GM13977 (cell line): ENCODE results near the gene COL5A1.

Experiments
- DNase-seq: peaks from one replicate; pipeline ENCODE4 v3.0.0; 2012; ENCODE audit warnings: low spot score
- in situ Hi-C: fragments of 300-500 bp; cut with MboI; formaldehyde crosslinking; loops from one replicate; pipeline ENCODE4 v1.12.0; 2022; ENCODE audit warnings: low sequenced_read_pairs, low pct_unique_long_range_greater_than_20kb, mixed read lengths, inconsistent platforms; ENCODE audit not compliant: unreplicated experiment
- TF ChIP-seq, protein P1 (sequence below): IDR thresholded peaks from 2 replicates; pipeline ENCODE4 v1.5.1; 2012; ENCODE audit warnings: mild to moderate bottlenecking, control low read depth; ENCODE audit not compliant: insufficient read depth; ENCODE audit errors: extremely low read depth, missing control alignments

COL5A1 gene

GRCh38 chr9:134707031-134707680, 65.6 kb downstream of the COL5A1 start:
- in situ Hi-C loops: no loop called here
- no peak for DNase-seq

DNA sequence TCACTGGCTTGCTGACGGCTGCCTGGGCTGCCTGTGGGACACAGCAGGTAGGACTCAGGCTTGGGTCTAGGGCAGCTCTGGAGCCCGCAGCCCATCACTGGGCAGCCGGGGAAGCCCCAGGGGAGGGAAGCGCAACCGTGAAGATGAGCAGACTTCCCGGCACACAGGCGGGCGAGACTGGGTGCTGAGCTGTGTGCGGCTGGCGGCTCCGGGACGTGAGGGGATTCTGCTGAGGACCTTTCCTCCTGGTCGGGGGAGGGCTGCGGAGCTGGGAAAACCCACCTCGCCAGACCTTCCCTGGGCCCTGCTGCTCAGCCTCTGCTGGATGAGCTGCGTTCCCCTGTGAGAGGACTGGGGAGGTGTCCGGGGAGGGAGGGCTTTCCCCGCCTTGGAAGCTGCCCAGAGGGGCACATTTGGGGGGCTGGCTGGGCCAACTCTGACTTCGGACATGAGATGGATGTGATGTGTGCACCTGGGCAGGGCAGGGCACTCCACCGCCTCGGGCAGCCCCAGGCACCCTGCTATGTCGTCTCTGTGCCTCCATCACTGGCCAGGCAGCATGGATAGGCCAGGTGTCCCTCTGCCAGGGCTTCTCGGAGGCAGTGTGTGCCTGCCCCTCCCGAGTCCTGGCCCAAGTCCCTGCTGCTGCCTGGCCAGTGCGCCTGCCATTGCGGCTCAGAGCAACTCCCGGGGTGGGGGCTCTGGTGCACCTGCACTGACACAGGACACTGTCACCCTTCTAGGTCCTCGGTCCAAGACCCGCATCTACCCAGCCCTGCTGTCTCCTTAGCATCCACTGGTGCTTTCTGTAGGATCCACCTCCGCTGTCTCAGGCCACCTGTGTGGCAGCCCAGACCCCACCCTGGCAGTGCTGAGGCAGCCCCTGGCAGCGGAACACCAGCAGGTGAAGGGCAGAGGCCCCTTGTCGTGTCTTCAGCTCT, 66.4 kb downstream of the COL5A1 start:
- DNase-seq: no peak
- TF ChIP-seq, protein P1, sequence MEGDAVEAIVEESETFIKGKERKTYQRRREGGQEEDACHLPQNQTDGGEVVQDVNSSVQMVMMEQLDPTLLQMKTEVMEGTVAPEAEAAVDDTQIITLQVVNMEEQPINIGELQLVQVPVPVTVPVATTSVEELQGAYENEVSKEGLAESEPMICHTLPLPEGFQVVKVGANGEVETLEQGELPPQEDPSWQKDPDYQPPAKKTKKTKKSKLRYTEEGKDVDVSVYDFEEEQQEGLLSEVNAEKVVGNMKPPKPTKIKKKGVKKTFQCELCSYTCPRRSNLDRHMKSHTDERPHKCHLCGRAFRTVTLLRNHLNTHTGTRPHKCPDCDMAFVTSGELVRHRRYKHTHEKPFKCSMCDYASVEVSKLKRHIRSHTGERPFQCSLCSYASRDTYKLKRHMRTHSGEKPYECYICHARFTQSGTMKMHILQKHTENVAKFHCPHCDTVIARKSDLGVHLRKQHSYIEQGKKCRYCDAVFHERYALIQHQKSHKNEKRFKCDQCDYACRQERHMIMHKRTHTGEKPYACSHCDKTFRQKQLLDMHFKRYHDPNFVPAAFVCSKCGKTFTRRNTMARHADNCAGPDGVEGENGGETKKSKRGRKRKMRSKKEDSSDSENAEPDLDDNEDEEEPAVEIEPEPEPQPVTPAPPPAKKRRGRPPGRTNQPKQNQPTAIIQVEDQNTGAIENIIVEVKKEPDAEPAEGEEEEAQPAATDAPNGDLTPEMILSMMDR: no peak
- in situ Hi-C loops: no loop called here

More at GRCh38 chr9:134707031-134707680, 65.6 kb downstream of the COL5A1 start:
- TF ChIP-seq, protein P1: no peak

GRCh38 chr9:134708672-134709038, 67.1 kb downstream of the COL5A1 start:
- TF ChIP-seq, protein P1: no peak
- no peak for DNase-seq
- in situ Hi-C loops: no loop called here

DNA sequence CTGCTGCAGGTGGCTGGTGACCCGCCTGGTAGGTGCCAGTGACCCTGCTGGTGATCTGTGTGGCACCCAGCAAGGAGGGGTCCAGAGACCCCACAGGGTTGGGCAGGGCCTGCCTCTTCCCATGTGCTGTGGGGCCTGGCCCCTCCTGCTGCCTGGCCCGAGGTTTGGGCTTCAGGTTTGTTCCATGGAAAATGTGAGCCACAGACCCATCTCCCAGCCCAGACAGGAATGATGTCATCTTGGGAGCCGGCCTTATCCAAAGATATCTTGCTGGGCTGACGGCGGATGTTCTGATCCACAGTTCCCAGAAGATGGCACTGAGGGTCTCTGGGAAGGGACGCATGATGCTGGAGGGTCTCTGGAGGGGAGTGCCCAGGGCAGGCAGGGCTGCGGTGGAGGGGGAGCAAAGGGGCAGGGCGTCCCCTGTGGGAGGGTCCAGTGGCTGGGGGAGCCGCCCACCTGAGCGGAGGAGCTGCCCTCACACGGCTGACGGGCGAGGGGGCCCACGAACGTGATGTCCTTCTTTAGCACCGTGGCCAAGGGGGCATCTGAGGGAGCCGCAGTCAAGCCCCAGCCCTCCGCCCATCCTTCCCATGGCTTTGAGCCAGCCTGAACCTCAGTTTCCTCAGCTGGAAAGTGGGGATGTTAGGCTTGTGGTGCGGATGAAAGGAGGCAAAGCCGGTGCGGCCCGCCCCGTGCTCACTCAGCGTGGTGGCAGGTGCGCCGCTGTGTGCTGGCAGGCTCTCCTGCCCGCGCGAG, 68.1 kb downstream of the COL5A1 start:
- TF ChIP-seq, protein P1: no peak
- DNase-seq: no peak
- in situ Hi-C loops: no loop called here

- in situ Hi-C loops: no loop called here
- DNase-seq: no peak
- TF ChIP-seq, protein P1: no peak
Observed at GRCh38 chr9:134710271-134710540, 68.6 kb downstream of the COL5A1 start.

GRCh38 chr9:134710901-134711300, 69.3 kb downstream of the COL5A1 start:
- TF ChIP-seq, protein P1: no peak
- DNase-seq: no peak
- in situ Hi-C loops: no loop called here
